Testis (tissue), 2 donors: ENCODE results near the gene GTPBP4.

Experiments used
- POLR2A ChIP-seq: fragments of 450-650 bp; IDR thresholded peaks from one replicate; pipeline ENCODE4 v1.6.1; 2017; ENCODE audit warnings: antibody characterized with exemption, mild to moderate bottlenecking, moderate library complexity
- TF ChIP-seq, protein P1 (sequence below), 3 experiments: fragments of 450-650 bp in 2 of 3; fragments of 200-600 bp in 1 of 3; sonication (generic) in 1 of 3; IDR thresholded peaks; one replicate each; pipeline ENCODE4 v1.5.1; 2016 to 2019; ENCODE audit warnings: antibody characterized with exemption in 3 of 3, mild to moderate bottlenecking in 2 of 3, moderate library complexity in 1 of 3

DNA sequence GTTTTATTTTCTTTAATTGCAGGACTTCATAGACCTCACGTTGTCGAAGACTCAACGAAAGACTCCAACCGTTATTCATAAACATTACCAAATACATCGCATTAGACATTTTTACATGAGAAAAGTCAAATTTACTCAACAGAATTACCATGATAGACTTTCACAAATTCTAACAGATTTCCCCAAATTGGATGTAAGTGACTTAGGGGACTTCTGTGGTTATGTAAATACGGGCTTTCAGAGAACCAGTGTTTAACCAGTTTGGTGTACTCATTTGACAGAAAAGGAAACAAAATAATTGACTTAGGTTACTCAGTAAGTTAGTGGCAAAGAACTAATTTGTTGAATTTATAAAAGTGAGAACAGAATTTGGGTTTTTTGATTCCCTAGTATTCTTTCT, 4.2 kb downstream of the GTPBP4 start:
- TF ChIP-seq, protein P1, sequence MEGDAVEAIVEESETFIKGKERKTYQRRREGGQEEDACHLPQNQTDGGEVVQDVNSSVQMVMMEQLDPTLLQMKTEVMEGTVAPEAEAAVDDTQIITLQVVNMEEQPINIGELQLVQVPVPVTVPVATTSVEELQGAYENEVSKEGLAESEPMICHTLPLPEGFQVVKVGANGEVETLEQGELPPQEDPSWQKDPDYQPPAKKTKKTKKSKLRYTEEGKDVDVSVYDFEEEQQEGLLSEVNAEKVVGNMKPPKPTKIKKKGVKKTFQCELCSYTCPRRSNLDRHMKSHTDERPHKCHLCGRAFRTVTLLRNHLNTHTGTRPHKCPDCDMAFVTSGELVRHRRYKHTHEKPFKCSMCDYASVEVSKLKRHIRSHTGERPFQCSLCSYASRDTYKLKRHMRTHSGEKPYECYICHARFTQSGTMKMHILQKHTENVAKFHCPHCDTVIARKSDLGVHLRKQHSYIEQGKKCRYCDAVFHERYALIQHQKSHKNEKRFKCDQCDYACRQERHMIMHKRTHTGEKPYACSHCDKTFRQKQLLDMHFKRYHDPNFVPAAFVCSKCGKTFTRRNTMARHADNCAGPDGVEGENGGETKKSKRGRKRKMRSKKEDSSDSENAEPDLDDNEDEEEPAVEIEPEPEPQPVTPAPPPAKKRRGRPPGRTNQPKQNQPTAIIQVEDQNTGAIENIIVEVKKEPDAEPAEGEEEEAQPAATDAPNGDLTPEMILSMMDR (IDR thresholded peaks at IDR 0.05), result no peak
- no peak for TF ChIP-seq POLR2A
